K562 (cell line): Measurements from ENCODE around the gene FZD8. TPM values are rescaled to one million over a fixed set of nuclear protein-coding genes. Genes with fewer than 3 reads are reported as not detected.

Experiments
- ATAC-seq: fragments of 200-7000 bp; cut with Tn5 transposase; 3 replicates; pipeline ENCODE4 v1.9.1; 2020; ENCODE audit warnings: moderate library complexity
- BruUV-seq: library from RNA; stranded (reverse); fragments of 400-500 nt; replicated peaks from 2 replicates; lab custom pipeline; 2021; lab: Mats Ljungman, UMichigan
- CTCF ChIA-PET: fragments of 300-600 bp; formaldehyde crosslinking; extraction: SDS; loops from one replicate; lab custom pipeline; 2021; ENCODE audit warnings: low intra/inter-chr PET ratio; lab: Yijun Ruan, JAX
- POLR2A ChIA-PET: fragments of 300-600, 350-650 bp; sonication (Branson Sonifier 250); formaldehyde crosslinking; extraction: SDS; loops from one replicate; lab custom pipeline; 2021; ENCODE audit warnings: antibody characterized with exemption, inconsistent platforms; lab: Yijun Ruan, JAX
- DNase-seq, 4 experiments: peaks; one replicate each; pipeline versions ENCODE4 v3.0.0 to v3.0.0-alpha.2; 2011 to 2018; ENCODE audit warnings: low spot score in 3 of 4, mixed read lengths in 3 of 4; ENCODE audit errors: extremely low read depth in 1 of 4
- FAIRE-seq: peaks from 2 replicates; lab custom pipeline; 2011; peaks lifted over from hg19 to GRCh38; lab: Jason Lieb, UNC
- H2AFZ ChIP-seq: 2 replicates; pipeline ENCODE4 v1.6.0; 2011; ENCODE audit warnings: low read depth, low read length, control low read depth, inconsistent platforms
- H3K27ac ChIP-seq: fragments of 200-600 bp; 3 replicates; pipeline ENCODE4 v1.8.0; 2011; ENCODE audit warnings: low read depth, mild to moderate bottlenecking, control low read depth, inconsistent platforms, low read length, moderate library complexity, mixed read lengths; ENCODE audit errors: extremely low read depth
- H3K27me3 ChIP-seq, 2 experiments: fragments of 300-600 bp in 1 of 2; 2 replicates in 1 of 2; 3 replicates in 1 of 2; pipeline versions ENCODE4 v1.6.0 to v1.8.0; 2011; ENCODE audit warnings: inconsistent platforms in 2 of 2, low read length in 2 of 2, mild to moderate bottlenecking in 1 of 2, mixed read lengths in 1 of 2, moderate library complexity in 1 of 2; ENCODE audit not compliant: control insufficient read depth in 2 of 2, insufficient read depth in 2 of 2
- H3K36me3 ChIP-seq: fragments of 300-600 bp; 3 replicates; pipeline ENCODE4 v1.8.0; 2011; ENCODE audit warnings: mild to moderate bottlenecking, low read length, inconsistent platforms; ENCODE audit not compliant: control insufficient read depth, insufficient read depth
- H3K4me1 ChIP-seq, 2 experiments: fragments of 200-600 bp in 1 of 2; replicated peaks in 1 of 2; 2 replicates in 1 of 2; 3 replicates in 1 of 2; pipeline versions ENCODE4 v1.5.1 to v1.8.0; 2011; ENCODE audit warnings: inconsistent platforms in 2 of 2, low read length in 2 of 2, mild to moderate bottlenecking in 1 of 2, mixed read lengths in 1 of 2, moderate library complexity in 1 of 2; ENCODE audit not compliant: control insufficient read depth in 2 of 2, insufficient read depth in 2 of 2
- H3K4me2 ChIP-seq: 2 replicates; pipeline ENCODE4 v1.6.1; 2011; ENCODE audit warnings: low read length, control low read depth, inconsistent platforms, mixed read lengths; ENCODE audit not compliant: insufficient read depth
- H3K4me3 ChIP-seq: fragments of 200-600 bp; sonication (generic), shearing (Covaris generic); 2 replicates; pipeline ENCODE4 v1.5.1; 2016; ENCODE audit warnings: control low read depth, inconsistent platforms
- H3K79me2 ChIP-seq: fragments of 200-600 bp; 3 replicates; pipeline ENCODE4 v1.8.0; 2011; ENCODE audit warnings: low read length, inconsistent platforms; ENCODE audit not compliant: control insufficient read depth, insufficient read depth
- H3K9ac ChIP-seq, 2 experiments: 2 replicates each; pipeline versions ENCODE4 v1.6.0 to v1.6.1; 2011; ENCODE audit warnings: low read depth in 2 of 2, low read length in 2 of 2, control low read depth in 1 of 2, inconsistent platforms in 1 of 2, mild to moderate bottlenecking in 1 of 2, mixed read lengths in 1 of 2; ENCODE audit not compliant: insufficient read depth in 1 of 2
- H3K9me1 ChIP-seq: one replicate; pipeline ENCODE4 v1.6.0; 2011; ENCODE audit warnings: inconsistent platforms, mild to moderate bottlenecking, low read length, moderate library complexity; ENCODE audit not compliant: control insufficient read depth, insufficient read depth
- H3K9me3 ChIP-seq: replicated peaks from 2 replicates; pipeline ENCODE4 v1.5.1; 2011; ENCODE audit warnings: low read depth, low read length, inconsistent platforms; ENCODE audit not compliant: control insufficient read depth, insufficient read depth
- H4K20me1 ChIP-seq: replicated peaks from 2 replicates; pipeline ENCODE4 v1.6.1; 2011; ENCODE audit warnings: low read length, inconsistent platforms, mixed read lengths; ENCODE audit not compliant: control insufficient read depth, insufficient read depth
- NONO ChIP-seq, 2 experiments: fragments of 200-400 bp in 1 of 2; fragments of 450-650 bp in 1 of 2; formaldehyde crosslinking in 1 of 2; IDR thresholded peaks; 2 replicates each; pipeline ENCODE4 v1.6.1; 2017; ENCODE audit warnings: low read depth in 2 of 2, mild to moderate bottlenecking in 2 of 2, moderate library complexity in 2 of 2, low read length in 1 of 2
- ZNF780A ChIP-seq: fragments of 250-450 bp; sonication (Bioruptor Pico); IDR thresholded peaks from 2 replicates; pipeline ENCODE4 v1.5.0; 2021; ENCODE audit warnings: mild to moderate bottlenecking
- WGBS: fragments of 100-300 bp; shearing (Covaris generic); methylation state at CpG from one replicate; pipeline ENCODE4 v1.1.6; 2016; ENCODE audit warnings: low coverage, mixed read lengths; ENCODE audit not compliant: insufficient coverage; ENCODE audit errors: missing lambda C conversion rate; 5-methylcytosine and 5-hydroxymethylcytosine counted together
- in situ Hi-C: fragments of 300-500 bp; cut with MboI; formaldehyde crosslinking; loops from 4 replicates; pipeline ENCODE4 v1.15.0; 2018; ENCODE audit warnings: inconsistent platforms, mixed read lengths
- intact Hi-C: fragments of 100-400 bp; cut with micrococcal nuclease; formaldehyde crosslinking; loops from 2 replicates; pipeline ENCODE4 v1.14.2; 2022
- polyA plus RNA-seq, 8 experiments: library from polyadenylated mRNA; depleted of rRNA in 4 of 8; stranded (reverse) in 5 of 8; unstranded in 3 of 8; fragments of >200 nt; fragmentation: Nextera tagmentation in 2 of 8; fragmentation: Illumina TruSeq in 1 of 8; extraction: Ambion mirVana in 2 of 8; extraction: Trizol in 1 of 8; gene quantifications; 2 replicates each; pipeline versions ENCODE4 v1.2.1 to v1.2.3, GENCODE V29; 2011 to 2014; ENCODE audit warnings: inconsistent platforms in 1 of 8, missing spikeins in 1 of 8
- total RNA-seq, 7 experiments: library from RNA; depleted of rRNA in 6 of 7; stranded (reverse); fragments of >200 nt in 6 of 7; fragmentation: Illumina TruSeq in 2 of 7; extraction: Trizol in 2 of 7; gene quantifications; 2 replicates each; pipeline versions ENCODE4 v1.2.1 to v1.2.3, GENCODE V29; 2011 to 2021; ENCODE audit warnings: low replicate concordance in 1 of 7
- TF ChIP-seq, protein P1 (sequence below): fragments of 150-350 bp; IDR thresholded peaks from 2 replicates; pipeline ENCODE4 v1.6.1; 2014; ENCODE audit warnings: low read depth, mild to moderate bottlenecking, low read length, borderline replicate concordance

The FZD8 gene
- total and polyA plus RNA-seq, 9 of the 15 experiments (the other 6 are each of a cell fraction or from before 2014, with no cell fraction given) = 0.03 to 1.2 (median 0.16) TPM; not detected in 1

DNA sequence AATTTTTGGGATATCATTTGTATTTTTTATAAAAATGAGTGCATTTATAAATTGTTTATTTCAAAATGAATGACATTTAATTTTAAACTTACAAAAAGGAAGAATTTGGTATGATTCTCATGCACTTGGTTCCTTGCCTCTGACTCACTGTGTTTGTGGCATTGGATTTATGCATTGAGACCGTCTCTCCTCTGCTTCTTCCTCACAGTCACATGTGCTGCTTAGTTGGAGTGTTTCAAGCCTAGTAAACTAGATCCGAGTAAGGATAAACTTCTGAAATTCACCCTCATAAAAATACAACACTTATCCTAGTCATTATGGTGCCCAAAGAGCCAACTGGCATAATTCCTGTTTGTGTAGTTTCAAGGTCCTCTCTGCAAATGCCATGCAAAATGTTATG lies 19.1 kb upstream of the FZD8 start:
- no peak overlapping the region for H3K4me2 ChIP-seq
- H3K4me3 ChIP-seq = no peak overlapping the region
- H3K27ac ChIP-seq = no peak overlapping the region
- TF ChIP-seq ZNF780A (CRISPR knock-in tag) (no peak), NONO (IDR thresholded peaks at IDR 0.05; ENCODE audit: low read depth in 2 of 2, low read length in 1 of 2) (no peak)
- TF ChIP-seq, protein P1, sequence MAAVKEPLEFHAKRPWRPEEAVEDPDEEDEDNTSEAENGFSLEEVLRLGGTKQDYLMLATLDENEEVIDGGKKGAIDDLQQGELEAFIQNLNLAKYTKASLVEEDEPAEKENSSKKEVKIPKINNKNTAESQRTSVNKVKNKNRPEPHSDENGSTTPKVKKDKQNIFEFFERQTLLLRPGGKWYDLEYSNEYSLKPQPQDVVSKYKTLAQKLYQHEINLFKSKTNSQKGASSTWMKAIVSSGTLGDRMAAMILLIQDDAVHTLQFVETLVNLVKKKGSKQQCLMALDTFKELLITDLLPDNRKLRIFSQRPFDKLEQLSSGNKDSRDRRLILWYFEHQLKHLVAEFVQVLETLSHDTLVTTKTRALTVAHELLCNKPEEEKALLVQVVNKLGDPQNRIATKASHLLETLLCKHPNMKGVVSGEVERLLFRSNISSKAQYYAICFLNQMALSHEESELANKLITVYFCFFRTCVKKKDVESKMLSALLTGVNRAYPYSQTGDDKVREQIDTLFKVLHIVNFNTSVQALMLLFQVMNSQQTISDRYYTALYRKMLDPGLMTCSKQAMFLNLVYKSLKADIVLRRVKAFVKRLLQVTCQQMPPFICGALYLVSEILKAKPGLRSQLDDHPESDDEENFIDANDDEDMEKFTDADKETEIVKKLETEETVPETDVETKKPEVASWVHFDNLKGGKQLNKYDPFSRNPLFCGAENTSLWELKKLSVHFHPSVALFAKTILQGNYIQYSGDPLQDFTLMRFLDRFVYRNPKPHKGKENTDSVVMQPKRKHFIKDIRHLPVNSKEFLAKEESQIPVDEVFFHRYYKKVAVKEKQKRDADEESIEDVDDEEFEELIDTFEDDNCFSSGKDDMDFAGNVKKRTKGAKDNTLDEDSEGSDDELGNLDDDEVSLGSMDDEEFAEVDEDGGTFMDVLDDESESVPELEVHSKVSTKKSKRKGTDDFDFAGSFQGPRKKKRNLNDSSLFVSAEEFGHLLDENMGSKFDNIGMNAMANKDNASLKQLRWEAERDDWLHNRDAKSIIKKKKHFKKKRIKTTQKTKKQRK = no peak
- FAIRE-seq = no peak
- ChIA-PET CTCF (no interaction called here), POLR2A (no interaction called here)
- in situ Hi-C loops = no loop called here
- no peaks in the 10 kb centered on the region for H3K9me1 ChIP-seq
- no peaks in the 10 kb centered on the region for H3K36me3 ChIP-seq
- intact Hi-C loops = no loop called here
- no peaks in the 10 kb centered on the region for H3K4me1 ChIP-seq
- DNase-seq = no peak
- no TSS peak for BruUV-seq
- no peaks in the 10 kb centered on the region for H3K27me3 ChIP-seq
- H3K9me3 ChIP-seq = no peaks in the 10 kb centered on the region
- H3K9ac ChIP-seq = no peak overlapping the region
- no peak overlapping the region for H2AFZ ChIP-seq
- no peaks in the 10 kb centered on the region for H3K79me2 ChIP-seq
- no peaks in the 10 kb centered on the region for H4K20me1 ChIP-seq
- ATAC-seq = no peak
- 0% methylated on average over 2 of the region's 2 CpGs for WGBS
